NCI-H748 (cell line): ENCODE data around the gene SIRPD.
"Not testable (repeated sequence)": the region's sequence is repeated elsewhere in the genome, so short reads cannot be mapped to it uniquely, and the experiment has no call there.

Source experiments
- DNase-seq: peaks from one replicate; lab custom pipeline; 2025; ENCODE audit not compliant: unreplicated experiment; lab: John Stamatoyannopoulos, UW

SIRPD gene

GRCh38 chr20:1557605-1558004, at the start of gene SIRPD:
Gene SIRPD (minus strand): TSS chr20:1557705. CDS start chr20:1557653, 52 bp downstream.
- no peak for DNase-seq

GRCh38 chr20:1600736-1601135, 43.2 kb upstream of the SIRPD start:
- DNase-seq = no peak

GRCh38 chr20:1595333-1595732, 37.8 kb upstream of the SIRPD start:
- no peak for DNase-seq

GRCh38 chr20:1588533-1589460, 31.3 kb upstream of the SIRPD start:
- DNase-seq = no peak

GRCh38 chr20:1587781-1588532, 30.5 kb upstream of the SIRPD start:
- no peak for DNase-seq

GRCh38 chr20:1579488-1579887, 22.0 kb upstream of the SIRPD start:
- no peak for DNase-seq

GRCh38 chr20:1577906-1578305, 20.4 kb upstream of the SIRPD start:
- no peak for DNase-seq

- not testable (repeated sequence) for DNase-seq
These were observed 19.8 kb upstream of the SIRPD start for GRCh38 chr20:1577313-1577712.

- no peak for DNase-seq
These were observed 19.1 kb upstream of the SIRPD start for GRCh38 chr20:1576641-1577040.

- DNase-seq = not testable (repeated sequence)
These were observed 18.5 kb upstream of the SIRPD start for GRCh38 chr20:1576003-1576402.

- not testable (repeated sequence) for DNase-seq
These were observed 14.1 kb upstream of the SIRPD start for GRCh38 chr20:1571583-1571982.

- no peak for DNase-seq
These were observed 11.9 kb upstream of the SIRPD start for GRCh38 chr20:1569415-1569881.

GRCh38 chr20:1568163-1568490, 10.6 kb upstream of the SIRPD start:
- no peak for DNase-seq

- no peak for DNase-seq
These were observed 10.1 kb upstream of the SIRPD start for GRCh38 chr20:1567392-1568162.

GRCh38 chr20:1566701-1567100, 9.2 kb upstream of the SIRPD start:
- DNase-seq = no peak

- DNase-seq = no peak
These were observed 8.0 kb upstream of the SIRPD start for GRCh38 chr20:1565461-1565860.

- DNase-seq = no peak
These were observed 6.1 kb upstream of the SIRPD start for GRCh38 chr20:1563598-1563997.

GRCh38 chr20:1562622-1563021, 5.1 kb upstream of the SIRPD start:
- no peak for DNase-seq

GRCh38 chr20:1561350-1561749, 3.8 kb upstream of the SIRPD start:
- DNase-seq = no peak

GRCh38 chr20:1555952-1556351, 1.6 kb downstream of the SIRPD start:
- DNase-seq = no peak

- no peak for DNase-seq
These were observed 17.6 kb downstream of the SIRPD start for GRCh38 chr20:1539816-1540419.
